HG02571 (cell line): ENCODE data around the gene PPAN.

Experiments
- ATAC-seq: cut with Tn5 transposase; IDR thresholded peaks from one replicate; pipeline ENCODE4 v1.9.1; 2021; ENCODE audit warnings: mild to moderate bottlenecking, moderate library complexity; ENCODE audit not compliant: unreplicated experiment

Gene PPAN

DNA sequence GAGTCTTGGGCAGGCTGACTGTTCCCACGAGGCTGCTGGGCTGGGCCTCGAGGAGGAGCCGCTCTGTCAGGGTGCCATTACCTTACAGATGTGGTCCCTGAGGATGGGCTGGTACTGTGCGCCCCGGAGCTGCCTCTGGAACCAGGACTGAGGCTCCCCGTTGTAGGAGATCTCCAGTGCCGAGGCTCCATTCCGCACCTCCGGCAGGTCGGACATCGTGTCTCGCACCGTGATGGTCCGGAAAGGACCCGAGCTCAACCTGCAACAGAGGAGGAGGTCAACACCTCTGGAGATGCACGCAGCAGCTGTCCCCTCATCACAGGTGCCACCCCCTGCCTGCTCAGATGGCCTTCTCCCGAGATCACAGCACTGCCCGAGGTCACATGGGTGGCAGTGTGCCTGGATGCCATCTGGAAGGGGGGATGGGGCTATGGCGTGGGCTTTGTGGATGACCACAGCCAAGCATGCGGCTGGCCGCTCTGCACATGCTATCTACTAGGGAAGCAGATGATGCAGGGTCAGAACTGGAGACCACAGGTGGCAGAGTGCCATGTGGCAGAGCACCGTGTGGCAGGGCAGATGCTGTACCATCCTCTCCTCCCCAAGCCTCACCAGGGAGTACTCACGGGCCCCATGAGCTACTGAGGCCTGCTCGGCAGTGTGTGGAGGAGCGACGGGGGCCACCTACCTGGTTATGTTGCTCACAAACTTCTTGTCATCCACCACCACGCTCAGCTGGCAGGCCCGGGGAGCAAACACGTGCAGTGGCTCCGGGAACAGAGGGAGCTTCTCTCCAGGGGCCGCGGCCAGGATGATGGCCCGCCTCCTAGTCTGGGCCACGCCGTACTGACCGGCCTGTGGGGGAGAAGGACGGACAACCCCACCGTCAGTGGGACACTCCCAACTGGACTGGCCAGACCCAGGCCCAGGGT is 31.9 kb downstream of the PPAN start:
- ATAC-seq: no peak

DNA sequence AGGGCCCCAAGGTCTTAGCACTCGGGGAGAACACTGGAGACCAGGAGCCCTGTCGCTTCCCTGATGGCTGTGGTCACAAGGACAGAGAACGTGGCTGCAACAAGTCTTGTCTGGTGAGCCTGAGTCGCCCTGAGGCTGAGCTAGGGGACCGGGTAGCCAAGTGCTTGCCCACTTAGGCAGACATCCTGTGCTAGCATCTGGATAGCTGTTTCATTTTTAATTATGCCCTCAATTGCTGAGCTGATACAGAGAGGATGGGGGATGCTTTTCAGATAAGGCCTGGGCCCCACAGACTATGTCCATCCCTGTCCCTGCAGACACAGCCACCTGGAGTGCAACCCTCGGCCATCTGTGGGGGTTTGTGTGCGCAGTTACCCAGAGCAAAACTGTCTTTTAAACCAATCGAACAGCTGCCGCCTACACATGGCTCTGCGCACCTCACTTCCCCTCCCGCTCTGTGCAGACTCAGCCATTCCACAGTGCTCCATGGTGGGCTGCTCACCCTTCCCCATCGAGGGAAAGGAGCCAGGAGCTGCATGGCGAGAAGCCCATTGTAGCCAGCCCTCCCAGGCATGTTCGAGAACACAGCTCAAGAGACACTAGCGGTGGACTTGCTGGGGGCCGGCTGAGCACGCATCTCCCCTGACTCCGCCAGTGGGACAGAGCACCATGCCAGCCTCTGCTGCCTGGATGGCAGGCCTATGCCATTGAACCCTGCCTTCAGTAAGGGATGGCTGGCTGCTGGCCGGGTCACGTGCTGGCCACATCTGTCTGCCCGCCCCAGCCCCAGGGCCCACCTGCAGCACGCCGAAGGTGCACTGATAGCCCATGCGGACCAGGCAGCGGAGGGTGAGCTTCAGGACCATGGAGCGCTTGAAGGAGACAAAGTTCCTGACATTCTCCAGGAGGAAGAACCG is 33.0 kb downstream of the PPAN start:
- ATAC-seq: no peak

DNA sequence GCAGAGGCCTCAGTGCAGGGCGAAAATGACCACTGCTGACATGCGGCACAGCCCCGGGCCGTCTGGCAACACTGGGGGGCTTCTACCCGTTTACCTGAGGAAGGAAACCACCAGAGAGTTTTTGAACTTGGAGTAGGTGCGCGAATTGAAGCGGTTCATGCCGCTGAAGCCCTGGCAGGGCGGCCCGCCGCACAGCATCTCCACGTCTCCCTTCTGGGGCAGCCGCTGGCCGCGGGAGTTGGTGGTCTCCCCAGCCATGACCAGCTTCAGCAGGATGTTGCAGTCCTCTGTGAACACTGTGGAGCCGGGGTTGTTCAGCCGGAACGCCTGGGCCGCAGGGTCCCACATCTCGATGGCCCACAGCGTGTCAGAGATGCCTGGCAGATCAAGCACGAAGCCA is 33.8 kb downstream of the PPAN start:
- ATAC-seq: no peak

DNA sequence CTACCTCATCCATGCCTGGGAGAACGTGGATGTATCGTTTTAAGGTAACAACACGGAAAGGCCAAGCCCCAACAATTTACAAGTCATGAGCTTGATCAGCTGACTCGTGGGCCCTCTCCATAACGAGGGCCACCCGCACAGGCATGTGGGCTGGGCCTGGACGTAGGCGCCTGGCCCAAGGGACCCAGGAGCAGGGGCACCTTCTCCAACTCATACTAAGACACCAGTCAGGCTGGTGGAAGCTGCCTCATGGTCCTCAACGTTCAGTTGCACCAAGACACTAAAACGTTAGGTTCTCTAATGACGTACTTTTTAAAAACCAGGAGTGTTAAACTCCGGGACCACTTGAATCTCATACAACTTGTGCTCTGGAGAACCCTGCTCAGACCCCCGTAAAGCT is 35.3 kb downstream of the PPAN start:
- no peak for ATAC-seq

DNA sequence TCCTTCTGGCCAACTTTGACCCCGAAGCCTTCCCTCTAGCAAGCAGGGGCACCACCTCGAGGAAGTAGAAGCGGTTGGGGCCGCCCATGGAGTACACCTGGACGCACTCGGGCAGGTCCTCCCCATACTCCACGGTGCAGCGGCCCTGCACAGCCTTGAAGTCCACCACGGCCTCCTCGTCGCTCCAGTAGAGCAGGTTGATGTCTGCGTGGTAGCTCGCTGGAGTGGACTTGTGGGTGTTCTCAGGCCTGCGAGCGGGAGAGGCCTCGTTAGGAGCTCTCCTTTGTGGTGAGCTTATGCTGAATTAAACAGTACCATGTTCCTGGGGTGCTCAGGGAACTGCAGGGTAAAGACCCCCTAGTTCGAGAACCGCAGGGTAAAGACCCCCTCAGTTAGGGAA is 35.8 kb downstream of the PPAN start:
- ATAC-seq: no peak

DNA sequence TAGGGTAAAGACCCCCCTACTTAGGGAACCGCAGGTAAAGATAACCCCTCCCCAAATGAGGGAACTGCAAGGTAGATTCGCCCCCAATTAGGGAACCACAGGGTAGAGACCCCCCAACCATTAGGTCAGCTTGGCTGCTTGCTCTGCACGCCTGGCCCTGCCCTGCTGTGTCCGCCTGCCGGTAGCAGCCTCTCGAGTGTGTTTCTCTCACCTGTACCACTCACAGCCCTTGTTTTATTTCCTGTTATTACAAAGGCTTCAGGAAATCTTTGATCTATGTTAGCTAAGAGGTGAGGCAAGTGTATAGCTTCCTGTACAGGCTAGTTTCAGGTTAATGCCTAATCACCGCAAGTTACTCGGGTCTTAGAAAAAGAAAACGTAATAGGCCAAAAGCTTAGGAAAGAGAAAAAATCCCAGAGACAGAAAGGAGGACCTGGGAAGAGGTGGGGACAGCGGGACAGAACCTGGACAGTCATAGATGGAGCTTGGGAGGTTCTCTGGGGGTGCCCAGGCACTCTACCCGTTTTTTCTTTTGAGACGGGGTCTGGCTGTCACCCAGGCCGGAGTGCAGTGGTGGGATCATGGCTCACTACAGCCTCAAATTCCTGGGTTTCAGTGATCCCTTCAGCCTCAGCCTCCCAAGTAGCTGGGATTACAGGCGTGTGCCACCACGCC is 36.7 kb downstream of the PPAN start:
- ATAC-seq: no peak

DNA sequence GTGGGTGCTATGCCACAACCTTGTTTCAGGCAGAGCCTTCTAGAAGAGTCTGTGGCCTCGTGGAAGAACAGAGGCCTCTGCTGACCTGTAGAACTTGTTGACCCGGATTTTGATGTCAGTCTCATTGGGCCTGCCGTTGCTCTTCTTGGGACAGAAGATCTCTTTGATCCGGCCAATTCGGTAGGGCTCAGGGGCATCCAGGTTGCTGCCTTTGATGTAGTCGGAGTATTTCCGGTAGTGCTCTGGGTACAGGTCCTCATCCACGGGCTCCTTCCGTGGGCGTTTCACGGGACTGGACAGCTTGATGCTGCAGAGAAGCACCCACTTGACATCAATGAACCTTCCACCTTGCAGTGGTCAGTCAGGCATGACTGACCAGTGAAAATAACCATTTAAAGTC is 37.5 kb downstream of the PPAN start:
- no peak for ATAC-seq

DNA sequence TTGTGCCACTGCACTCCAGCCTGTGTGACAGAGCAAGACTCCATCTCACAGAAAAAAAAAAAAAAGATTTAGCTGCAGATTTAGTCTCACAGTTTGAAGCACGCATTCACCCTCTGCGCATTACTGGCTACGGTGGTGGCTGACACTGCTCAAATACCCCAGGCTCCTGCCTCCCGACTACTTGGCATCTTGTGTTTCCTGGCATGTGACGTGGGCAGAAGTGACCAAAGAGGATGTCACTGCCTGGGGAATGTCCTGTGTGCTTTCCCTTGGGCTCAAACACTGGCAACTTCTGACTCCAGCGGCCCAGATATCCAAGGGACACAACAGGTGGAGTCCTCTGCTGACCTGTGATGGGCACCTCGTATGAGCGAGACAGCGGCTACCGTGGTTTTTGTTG is 38.2 kb downstream of the PPAN start:
- ATAC-seq: no peak

DNA sequence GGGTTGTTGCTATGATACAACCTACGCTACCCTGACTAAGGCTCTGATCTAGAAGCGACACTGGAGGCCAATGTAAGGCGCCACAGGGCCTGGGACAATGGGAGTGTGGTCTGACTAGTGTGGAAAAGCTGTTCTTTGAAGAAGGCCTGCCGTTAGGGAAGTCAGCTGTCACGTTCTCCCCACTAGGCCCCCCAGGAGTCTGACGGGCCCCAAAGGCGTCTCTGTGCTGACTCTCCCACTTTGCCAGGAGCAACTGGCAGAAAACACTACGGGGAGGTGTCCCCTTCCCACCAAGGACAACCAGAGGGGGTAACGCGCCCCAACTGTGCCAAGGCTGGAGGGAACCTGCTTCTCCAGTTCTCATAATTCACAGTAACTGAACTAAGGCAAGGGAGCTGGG is 38.9 kb downstream of the PPAN start:
- ATAC-seq: no peak

DNA sequence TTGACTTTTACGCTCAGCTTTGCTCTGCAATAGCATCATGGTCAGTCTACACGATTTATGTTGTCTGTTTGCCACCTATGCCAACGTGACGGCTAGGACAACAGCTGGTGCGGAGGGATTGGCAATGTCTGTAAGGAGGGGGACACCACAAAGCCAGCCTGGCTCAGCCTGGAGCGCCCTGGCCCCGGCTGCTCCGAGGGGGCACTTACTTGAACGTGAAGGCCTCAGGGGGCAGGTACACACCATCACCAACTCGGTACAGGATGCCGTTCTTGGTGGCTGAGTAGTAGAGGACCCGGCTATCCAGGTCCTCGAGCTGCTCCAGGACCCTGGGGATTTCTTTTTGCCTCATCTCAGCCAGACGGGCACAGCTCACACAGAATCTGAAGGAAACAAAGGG is 40.0 kb downstream of the PPAN start:
- no peak for ATAC-seq

DNA sequence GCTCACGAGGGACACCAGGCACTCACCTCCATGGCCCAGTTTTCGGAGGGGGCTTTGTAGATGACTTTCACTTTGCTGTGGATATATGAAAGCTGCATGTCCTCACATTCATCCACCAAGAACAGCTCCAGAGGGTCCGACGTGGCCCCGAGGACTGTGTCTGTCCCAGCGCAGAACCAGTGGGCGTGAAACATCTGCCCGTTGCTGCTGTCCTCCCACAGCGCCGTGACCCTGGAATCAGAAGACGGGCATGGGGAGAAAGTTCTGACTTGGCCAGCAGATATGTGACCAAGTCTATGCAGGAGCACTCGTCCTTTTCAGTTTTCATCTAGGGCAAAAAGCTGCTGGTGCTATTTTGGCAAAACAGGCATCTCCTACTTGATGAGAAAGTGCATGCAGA is 43.3 kb downstream of the PPAN start:
- ATAC-seq: no peak

DNA sequence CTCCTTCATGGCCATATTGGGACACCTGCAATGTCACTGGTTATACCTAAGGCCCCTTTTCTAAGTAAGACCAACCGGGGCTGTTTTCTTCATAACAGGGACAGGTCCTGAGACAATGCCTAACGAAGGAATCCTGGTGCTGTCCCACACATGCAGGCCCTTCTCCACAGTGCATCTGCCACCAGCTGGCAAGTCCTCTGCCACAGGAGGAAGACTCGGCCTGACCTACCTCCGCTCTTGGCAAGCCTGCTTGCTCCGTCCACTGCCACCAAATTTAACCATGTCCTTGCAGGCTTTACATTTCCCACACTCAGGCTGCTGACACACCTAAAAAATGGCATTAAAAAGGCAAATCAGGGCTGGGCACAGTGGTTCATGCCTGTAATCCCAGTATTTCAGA is 45.4 kb downstream of the PPAN start:
- no peak for ATAC-seq

DNA sequence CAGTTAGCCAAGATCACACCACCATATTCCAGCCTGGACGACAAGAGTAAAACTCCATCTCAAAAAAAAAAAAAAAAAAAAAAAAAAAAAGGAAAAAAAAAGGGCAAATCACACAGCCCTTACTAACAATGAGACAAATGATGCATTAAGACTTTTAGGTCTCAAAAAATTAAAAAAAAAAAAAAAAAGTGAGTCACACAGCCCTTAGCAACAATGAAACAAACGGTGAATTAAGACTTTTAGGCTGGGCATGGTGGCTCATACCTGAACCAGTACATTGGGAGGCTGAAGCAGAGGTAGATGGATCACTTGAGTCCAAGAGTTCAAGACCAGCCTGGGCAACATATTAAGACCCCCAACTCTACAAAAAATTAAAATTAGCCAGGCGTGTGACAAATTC is 45.9 kb downstream of the PPAN start:
- ATAC-seq: no peak

DNA sequence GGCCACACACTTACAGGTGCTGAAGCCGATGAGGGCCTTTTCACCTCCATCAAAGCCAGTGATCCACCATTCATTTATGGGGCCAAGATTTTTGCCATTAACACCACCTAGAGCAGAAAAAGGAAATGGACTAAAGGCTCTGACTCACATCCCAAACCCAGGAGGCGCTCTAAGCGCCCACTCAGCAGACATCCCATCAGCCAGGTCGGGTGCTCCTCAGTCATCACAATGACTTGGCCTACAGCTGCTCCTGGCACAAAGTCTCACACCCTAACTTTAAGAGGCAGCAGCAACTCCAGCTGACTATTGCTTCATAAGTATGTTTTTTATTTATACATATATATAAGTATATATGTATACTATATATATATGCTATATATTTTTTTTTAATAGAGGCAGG is 49.7 kb downstream of the PPAN start:
- no peak for ATAC-seq

DNA sequence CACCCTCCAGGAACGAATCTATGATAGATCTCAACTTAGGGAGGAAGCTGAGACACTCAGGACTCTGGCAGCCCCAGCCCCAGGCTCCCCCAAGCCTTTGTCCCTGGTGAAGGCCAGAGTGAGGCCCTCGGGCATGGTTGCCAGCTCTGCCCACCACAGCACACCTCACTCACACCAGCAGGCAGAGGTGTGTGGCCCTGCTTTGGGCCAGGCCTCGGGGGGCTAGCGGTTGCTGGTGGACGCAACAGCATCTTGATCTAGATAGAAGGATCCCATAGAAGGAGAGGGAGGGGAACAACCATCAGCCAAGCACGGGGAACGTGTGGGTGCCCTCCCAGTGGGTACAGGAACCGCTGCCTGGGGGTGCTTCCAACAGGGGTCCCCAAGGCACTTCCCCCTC is 51.9 kb downstream of the PPAN start:
- no peak for ATAC-seq

DNA sequence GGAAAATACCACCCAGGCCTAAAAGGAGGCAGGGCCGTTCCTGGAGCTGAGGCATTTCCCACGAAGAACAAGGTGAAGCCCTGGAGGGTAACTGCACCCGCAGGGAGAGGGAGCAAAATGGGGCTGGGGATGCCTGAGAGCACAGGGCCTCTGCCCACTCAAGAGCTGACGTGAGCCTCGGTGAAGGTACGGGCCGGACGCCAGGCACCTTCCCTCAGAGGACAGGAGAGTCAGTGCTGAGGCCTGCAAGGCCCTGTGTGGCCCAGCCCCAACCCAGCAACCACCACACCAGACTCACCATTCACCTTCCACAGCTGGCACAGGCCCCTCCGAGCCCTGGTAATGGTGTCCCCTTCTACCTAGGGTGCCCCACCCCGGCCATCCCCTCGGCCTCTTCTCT is 52.3 kb downstream of the PPAN start:
- no peak for ATAC-seq

DNA sequence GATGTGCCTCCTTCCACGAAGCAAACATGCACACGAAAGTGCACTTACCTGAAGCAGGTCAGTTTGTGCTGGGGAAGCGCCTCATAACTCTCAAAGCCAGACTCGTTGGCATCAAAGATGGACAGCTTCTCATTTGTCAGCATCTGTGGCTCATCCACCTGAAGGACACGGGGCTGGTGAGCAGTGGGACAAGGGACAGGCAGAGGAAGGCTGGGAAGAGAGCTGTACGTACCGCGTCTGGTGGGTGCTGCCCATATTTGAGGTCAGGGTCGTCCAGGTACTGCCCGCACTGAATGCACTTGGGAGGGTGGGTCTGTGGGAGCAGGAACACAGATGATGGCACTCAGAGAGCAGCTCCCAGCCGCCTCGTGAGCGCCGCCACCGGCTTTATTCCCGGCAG is 53.4 kb downstream of the PPAN start:
- no peak for ATAC-seq
